GM12891 (cell line): ENCODE data around the gene RAC2.

ENCODE experiments used
- POLR2A ChIP-seq: IDR thresholded peaks from 2 replicates; pipeline ENCODE4 v1.6.1; 2011; ENCODE audit warnings: low read depth, low read length, control low read depth
- POLR2AphosphoS5 ChIP-seq: IDR thresholded peaks from 2 replicates; pipeline ENCODE4 v1.6.1; 2011; ENCODE audit warnings: low read depth, low read length, control low read depth
- POU2F2 ChIP-seq: IDR thresholded peaks from 2 replicates; pipeline ENCODE4 v1.6.1; 2011; ENCODE audit warnings: low read depth, mild to moderate bottlenecking, control low read depth, low read length, moderate library complexity
- SPI1 ChIP-seq: IDR thresholded peaks from 2 replicates; pipeline ENCODE4 v1.6.1; 2011; ENCODE audit warnings: low read depth, low read length, control low read depth
- TAF1 ChIP-seq: IDR thresholded peaks from 2 replicates; pipeline ENCODE4 v1.6.1; 2011; ENCODE audit warnings: low read depth, low read length, control low read depth

DNA sequence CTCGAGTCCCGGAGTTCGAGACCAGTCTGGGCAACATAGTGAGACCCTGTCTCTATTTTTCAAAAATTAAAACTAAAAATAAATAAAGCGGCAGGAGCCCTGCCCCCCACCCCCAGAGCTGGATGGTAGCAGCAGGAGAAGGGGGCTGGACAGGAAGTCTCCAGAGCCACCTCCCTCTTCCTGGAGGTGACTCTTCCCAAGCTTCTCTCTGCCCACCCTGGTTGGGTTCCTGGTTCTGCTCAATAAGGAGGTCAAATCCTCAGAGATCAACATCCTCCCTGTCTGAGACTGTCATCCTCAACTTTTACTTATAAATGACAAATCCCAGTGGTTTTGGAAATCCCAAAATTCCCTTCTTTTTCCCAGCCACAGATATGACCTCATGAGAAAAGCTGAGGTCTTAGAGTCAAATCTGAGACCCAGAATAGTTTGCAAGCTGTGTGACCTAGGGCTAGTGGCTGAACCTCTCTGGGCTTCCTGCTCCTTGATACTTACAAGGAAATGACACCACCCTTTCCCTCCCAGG, 57.0 kb downstream of the RAC2 start:
- no peak for TF ChIP-seq TAF1
- TF ChIP-seq POLR2AphosphoS5, result no peak
- no peak for TF ChIP-seq POLR2A
- no peak for TF ChIP-seq SPI1
- TF ChIP-seq POU2F2, result no peak
